GM12878 (cell line): ENCODE measurements around the gene ZNF879. TPM values are rescaled to one million over a fixed set of nuclear protein-coding genes. Genes with fewer than 3 reads are reported as not detected.

Source experiments
- ATAC-seq: fragments of 200-7000 bp; cut with Tn5 transposase; 3 replicates; pipeline ENCODE4 v1.9.1; 2020; ENCODE audit warnings: mild to moderate bottlenecking, moderate library complexity
- BruUV-seq: library from RNA; stranded (reverse); fragments of 400-500 nt; replicated peaks from 2 replicates; lab custom pipeline; 2021; lab: Mats Ljungman, UMichigan
- CTCF ChIA-PET: fragments of 300-600 bp; sonication (Branson Sonifier 250); formaldehyde crosslinking; extraction: SDS; loops from one replicate; lab custom pipeline; 2021; ENCODE audit warnings: inconsistent platforms; lab: Yijun Ruan, JAX
- POLR2A ChIA-PET: fragments of 350-600 bp; formaldehyde crosslinking; extraction: SDS; loops from one replicate; lab custom pipeline; 2021; ENCODE audit warnings: inconsistent platforms; lab: Charles Lee
- RAD21 ChIA-PET: fragments of 300-600 bp; sonication (Branson Sonifier 250); formaldehyde crosslinking; loops from one replicate; lab custom pipeline; 2023; ENCODE audit warnings: antibody characterized with exemption; ENCODE audit not compliant: unreplicated experiment; lab: Charles Lee
- SMC1A ChIA-PET: fragments of 300-600 bp; sonication (Branson Sonifier 250); formaldehyde crosslinking; loops from one replicate; lab custom pipeline; 2023; ENCODE audit not compliant: unreplicated experiment, uncharacterized antibody; lab: Charles Lee
- DNase-seq: peaks from one replicate; pipeline ENCODE4 v3.0.0-alpha.2; 2011; ENCODE audit warnings: low read depth, low spot score
- FAIRE-seq: peaks from 3 replicates; lab custom pipeline; 2011; peaks lifted over from hg19 to GRCh38; lab: Jason Lieb, UNC
- H2AFZ ChIP-seq: 2 replicates; pipeline ENCODE4 v1.6.0; 2011; ENCODE audit warnings: low read depth, low read length, control low read depth; ENCODE audit not compliant: control insufficient read depth
- H3K27ac ChIP-seq: 2 replicates; pipeline ENCODE4 v1.5.1; 2011; ENCODE audit warnings: control low read depth; ENCODE audit not compliant: control insufficient read depth, insufficient read depth
- H3K27me3 ChIP-seq, 2 experiments: replicated peaks in 1 of 2; 2 replicates each; pipeline versions ENCODE4 v1.6.0 to v1.6.1; 2011; ENCODE audit warnings: low read length in 1 of 2; ENCODE audit not compliant: control insufficient read depth in 2 of 2, insufficient read depth in 2 of 2
- H3K36me3 ChIP-seq, 2 experiments: 2 replicates each; pipeline ENCODE4 v1.5.1; 2011; ENCODE audit warnings: low read length in 1 of 2; ENCODE audit not compliant: control insufficient read depth in 2 of 2, insufficient read depth in 2 of 2
- H3K4me1 ChIP-seq: 2 replicates; pipeline ENCODE4 v1.6.1; 2011; ENCODE audit warnings: mild to moderate bottlenecking, low read length, moderate library complexity, mixed read lengths; ENCODE audit not compliant: control insufficient read depth, insufficient read depth
- H3K4me2 ChIP-seq: 2 replicates; pipeline ENCODE4 v1.6.0; 2011; ENCODE audit warnings: control low read depth; ENCODE audit not compliant: control insufficient read depth, insufficient read depth
- H3K4me3 ChIP-seq: fragments of 200-600 bp; sonication (generic); 2 replicates; pipeline ENCODE4 v1.5.1; 2016
- H3K79me2 ChIP-seq: 2 replicates; pipeline ENCODE4 v1.6.0; 2011; ENCODE audit warnings: low read length; ENCODE audit not compliant: control insufficient read depth, insufficient read depth
- H3K9ac ChIP-seq: 2 replicates; pipeline ENCODE4 v1.8.0; 2011; ENCODE audit warnings: low read length, control low read depth, mixed read lengths; ENCODE audit not compliant: control insufficient read depth, insufficient read depth
- H3K9me3 ChIP-seq: replicated peaks from 3 replicates; pipeline ENCODE4 v1.5.1; 2011; ENCODE audit warnings: mild to moderate bottlenecking, low read length; ENCODE audit not compliant: control insufficient read depth, insufficient read depth
- H4K20me1 ChIP-seq: 2 replicates; pipeline ENCODE4 v1.6.0; 2011; ENCODE audit not compliant: control insufficient read depth, insufficient read depth
- CEBPB ChIP-seq, 2 experiments: fragments of 150-350 bp in 1 of 2; IDR thresholded peaks; 2 replicates each; pipeline ENCODE4 v1.6.1; 2012 to 2014; ENCODE audit warnings: low read depth in 2 of 2, low read length in 2 of 2, borderline replicate concordance in 1 of 2, inconsistent platforms in 1 of 2
- CHD1 ChIP-seq: IDR thresholded peaks from 2 replicates; pipeline ENCODE4 v1.6.1; 2012; ENCODE audit warnings: low read depth, low read length, improper control_type of control experiment
- EED ChIP-seq: sonication (generic); IDR thresholded peaks from 2 replicates; pipeline ENCODE4 v1.6.1; 2016; ENCODE audit warnings: antibody characterized with exemption, low read depth
- FOXM1 ChIP-seq: IDR thresholded peaks from 2 replicates; pipeline ENCODE4 v1.6.1; 2012; ENCODE audit warnings: low read depth, mild to moderate bottlenecking, inconsistent platforms, low read length, moderate library complexity
- HSF1 ChIP-seq: fragments of 150-350 bp; IDR thresholded peaks from 2 replicates; pipeline ENCODE4 v1.6.1; 2014; ENCODE audit warnings: mild to moderate bottlenecking, low read depth, low read length
- MXI1 ChIP-seq: fragments of 150-350 bp; IDR thresholded peaks from 2 replicates; pipeline ENCODE4 v1.6.1; 2011; ENCODE audit warnings: low read depth, mild to moderate bottlenecking, inconsistent platforms, low read length, improper control_type of control experiment
- NFXL1 ChIP-seq: fragments of 450-650 bp; IDR thresholded peaks from 2 replicates; pipeline ENCODE4 v1.6.1; 2017; ENCODE audit warnings: antibody characterized with exemption, mild to moderate bottlenecking, borderline replicate concordance
- PAX8 ChIP-seq: fragments of 450-650 bp; IDR thresholded peaks from 2 replicates; pipeline ENCODE4 v1.6.1; 2017; ENCODE audit warnings: mild to moderate bottlenecking, moderate library complexity
- POLR2AphosphoS2 ChIP-seq: IDR thresholded peaks from 2 replicates; pipeline ENCODE4 v1.6.1; 2011; ENCODE audit warnings: low read depth, mild to moderate bottlenecking, low read length, improper control_type of control experiment, moderate library complexity
- POLR2AphosphoS5 ChIP-seq: IDR thresholded peaks from 2 replicates; pipeline ENCODE4 v1.6.1; 2011; ENCODE audit warnings: mild to moderate bottlenecking, low read length, inconsistent platforms
- RAD51 ChIP-seq: fragments of 450-650 bp; IDR thresholded peaks from 2 replicates; pipeline ENCODE4 v1.6.1; 2016; ENCODE audit warnings: moderate library complexity, mild to moderate bottlenecking, inconsistent platforms
- SIX5 ChIP-seq: IDR thresholded peaks from 2 replicates; pipeline ENCODE4 v1.6.1; 2011; ENCODE audit warnings: mild to moderate bottlenecking, low read depth, low read length, moderate library complexity; ENCODE audit not compliant: severe bottlenecking
- SP1 ChIP-seq: IDR thresholded peaks from one replicate; pipeline ENCODE4 v1.6.1; 2011; ENCODE audit warnings: low read depth, low read length
- SREBF1 ChIP-seq: IDR thresholded peaks from 2 replicates; pipeline ENCODE4 v1.6.1; 2012; ENCODE audit warnings: mild to moderate bottlenecking, low read length
- TCF7 ChIP-seq: IDR thresholded peaks from 2 replicates; pipeline ENCODE4 v1.6.1; 2014; ENCODE audit warnings: antibody characterized with exemption, borderline replicate concordance
- YBX1 ChIP-seq: fragments of 450-650 bp; IDR thresholded peaks from 2 replicates; pipeline ENCODE4 v1.6.1; 2016; ENCODE audit warnings: antibody characterized with exemption
- ZNF384 ChIP-seq: IDR thresholded peaks from 2 replicates; pipeline ENCODE4 v1.6.1; 2012; ENCODE audit warnings: low read depth, mild to moderate bottlenecking, low read length, improper control_type of control experiment, borderline replicate concordance
- ZNF622 ChIP-seq: fragments of 450-650 bp; IDR thresholded peaks from 2 replicates; pipeline ENCODE4 v1.6.1; 2017; ENCODE audit warnings: mild to moderate bottlenecking, inconsistent platforms
- ZZZ3 ChIP-seq: IDR thresholded peaks from 2 replicates; pipeline ENCODE4 v1.6.1; 2011; ENCODE audit warnings: low read depth; ENCODE audit not compliant: control insufficient read depth, insufficient read length
- WGBS: methylation state at CpG from one replicate; pipeline ENCODE4 v1.1.6; 2016; ENCODE audit warnings: low lambda C conversion rate; ENCODE audit not compliant: insufficient replicate concordance, insufficient coverage; ENCODE audit errors: missing lambda C conversion rate; 5-methylcytosine and 5-hydroxymethylcytosine counted together
- in situ Hi-C: fragments of 300-500 bp; cut with MboI; formaldehyde crosslinking; loops from 9 replicates; pipeline ENCODE4 v1.14.3; 2018; ENCODE audit warnings: mixed read lengths
- intact Hi-C: fragments of 100-400 bp; cut with micrococcal nuclease; formaldehyde crosslinking; loops from one replicate; pipeline ENCODE4 v1.14.2; 2022; ENCODE audit not compliant: unreplicated experiment
- polyA plus RNA-seq, 11 experiments: library from polyadenylated mRNA; depleted of rRNA in 4 of 11; unstranded in 6 of 11; stranded (reverse) in 5 of 11; fragments of >200 nt; fragmentation: Nextera tagmentation in 4 of 11; fragmentation: Illumina TruSeq in 1 of 11; extraction: Ambion mirVana in 4 of 11; extraction: Trizol in 1 of 11; gene quantifications; 1 replicate in 1 of 11; 2 replicates in 10 of 11; pipeline versions ENCODE4 v1.2.1 to v1.2.3, GENCODE V29; 2011 to 2016; ENCODE audit warnings: inconsistent platforms in 2 of 11, missing spikeins in 2 of 11, low read depth in 1 of 11
- total RNA-seq, 4 experiments: library from RNA; depleted of rRNA in 3 of 4; stranded (reverse); fragments of >200 nt in 3 of 4; fragmentation: Illumina TruSeq in 1 of 4; extraction: Trizol in 1 of 4; gene quantifications; 2 replicates each; pipeline versions ENCODE4 v1.2.1 to v1.2.3, GENCODE V29; 2013 to 2021
- TF ChIP-seq, protein P1 (sequence below): fragments of 450-650 bp; IDR thresholded peaks from 2 replicates; pipeline ENCODE4 v1.6.1; 2016; ENCODE audit warnings: mild to moderate bottlenecking

ZNF879 gene
- total and polyA plus RNA-seq, 10 of the 15 experiments (the other 5 are each of a cell fraction or from before 2014, with no cell fraction given): 0.03 TPM; not detected in 9

- TF ChIP-seq PAX8: no peak
- no peak for TF ChIP-seq SIX5
- TF ChIP-seq ZNF622: no peak
- no peak for TF ChIP-seq SREBF1
- no peak for TF ChIP-seq SP1
- TF ChIP-seq POLR2AphosphoS5: no peak
- TF ChIP-seq RAD51: no peak
- no peak for TF ChIP-seq MXI1
Measured at GRCh38 chr5:178991190-178992145, 32.1 kb upstream of the ZNF879 start (continued).

DNA sequence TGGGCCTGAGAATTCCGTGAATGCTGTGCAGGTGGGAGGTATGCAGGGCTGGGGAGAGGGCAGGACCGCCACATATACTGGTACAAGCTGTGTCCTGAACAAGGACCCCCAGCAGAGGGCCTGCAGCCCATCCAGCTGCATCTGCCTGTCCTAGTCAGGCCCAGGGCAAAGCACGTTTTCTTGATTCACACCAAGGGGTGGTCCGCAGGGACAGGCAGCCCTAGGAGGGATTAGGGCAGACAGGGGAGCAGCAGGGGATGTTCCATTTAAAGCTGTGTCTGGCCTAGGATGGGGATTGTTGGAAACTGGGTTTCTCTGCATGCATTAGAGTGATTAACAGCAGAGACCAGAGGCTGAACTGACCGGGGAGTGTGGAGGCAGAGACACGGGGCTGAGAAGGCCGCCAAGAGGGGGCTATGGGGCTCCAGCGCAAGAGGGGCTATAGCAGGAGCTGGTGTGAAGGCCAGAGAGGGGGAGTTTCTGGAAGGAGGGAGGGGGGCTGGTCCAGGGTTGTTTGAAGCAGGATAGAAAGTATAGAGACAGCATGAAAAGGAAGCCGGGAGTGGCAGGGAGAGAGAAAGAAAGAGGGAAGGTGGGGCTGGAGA lies 31.2 kb upstream of the ZNF879 start:
- H3K9me3 ChIP-seq: no peaks in the 10 kb centered on the region; the same call in 2 of the 3 replicates
- H3K9ac ChIP-seq: no peak overlapping the region
- in situ Hi-C loops (no loop called here), intact Hi-C loops (no loop called here)
- ChIA-PET CTCF (no interaction called here), SMC1A (no interaction called here), POLR2A (no interaction called here), RAD21 (no interaction called here)
- H3K27ac ChIP-seq: no peak overlapping the region
- TF ChIP-seq EED: no peak
- no peak for TF ChIP-seq FOXM1
- no peak for TF ChIP-seq CHD1
- TF ChIP-seq POLR2AphosphoS2: no peak
- TF ChIP-seq HSF1: no peak
- no peak for TF ChIP-seq CEBPB (IDR thresholded peaks at IDR 0.05; ENCODE audit: borderline replicate concordance in 1 of 2, low read depth in 2 of 2, low read length in 2 of 2)
- no peak for TF ChIP-seq TCF7
- no peak for TF ChIP-seq NFXL1
- TF ChIP-seq ZNF384: no peak
- no peak for TF ChIP-seq YBX1
- TF ChIP-seq, protein P1, sequence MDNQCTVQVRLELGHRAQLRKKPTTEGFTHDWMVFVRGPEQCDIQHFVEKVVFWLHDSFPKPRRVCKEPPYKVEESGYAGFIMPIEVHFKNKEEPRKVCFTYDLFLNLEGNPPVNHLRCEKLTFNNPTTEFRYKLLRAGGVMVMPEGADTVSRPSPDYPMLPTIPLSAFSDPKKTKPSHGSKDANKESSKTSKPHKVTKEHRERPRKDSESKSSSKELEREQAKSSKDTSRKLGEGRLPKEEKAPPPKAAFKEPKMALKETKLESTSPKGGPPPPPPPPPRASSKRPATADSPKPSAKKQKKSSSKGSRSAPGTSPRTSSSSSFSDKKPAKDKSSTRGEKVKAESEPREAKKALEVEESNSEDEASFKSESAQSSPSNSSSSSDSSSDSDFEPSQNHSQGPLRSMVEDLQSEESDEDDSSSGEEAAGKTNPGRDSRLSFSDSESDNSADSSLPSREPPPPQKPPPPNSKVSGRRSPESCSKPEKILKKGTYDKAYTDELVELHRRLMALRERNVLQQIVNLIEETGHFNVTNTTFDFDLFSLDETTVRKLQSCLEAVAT: no peak
- no peak for TF ChIP-seq ZZZ3
- no peak for ATAC-seq
- H3K4me3 ChIP-seq: no peak overlapping the region
- no peaks in the 10 kb centered on the region for H4K20me1 ChIP-seq
- DNase-seq: no peak
- FAIRE-seq: no peak
- no peaks in the 10 kb centered on the region for H3K27me3 ChIP-seq
- BruUV-seq: no TSS peak
- H3K79me2 ChIP-seq: no peaks in the 10 kb centered on the region
- H3K36me3 ChIP-seq: no peaks in the 10 kb centered on the region
- H2AFZ ChIP-seq: no peak overlapping the region
- WGBS: 19% methylated on average over 9 of the region's 9 CpGs
- no peaks in the 10 kb centered on the region for H3K4me1 ChIP-seq
- no peak overlapping the region for H3K4me2 ChIP-seq
